Epithelial cell of proximal tubule (primary cell): ENCODE data around the gene MYBPC3. TPM values are rescaled to one million over a fixed set of nuclear protein-coding genes. Genes with fewer than 3 reads are reported as not detected.

Experiments used
- DNase-seq: peaks from one replicate; pipeline ENCODE4 v3.0.0-alpha.2; 2011; ENCODE audit warnings: low read depth
- H3K4me3 ChIP-seq: 2 replicates; pipeline ENCODE4 v1.5.1; 2011; ENCODE audit warnings: low read depth, mild to moderate bottlenecking, low read length
- total RNA-seq: library from RNA; depleted of rRNA; stranded (reverse); fragments of >200 nt; gene quantifications from 2 replicates; pipeline ENCODE4 v1.2.3, GENCODE V29; 2015
- TF ChIP-seq, protein P1 (sequence below): conservative IDR thresholded peaks from 2 replicates; pipeline ENCODE4 v1.5.1; 2012; ENCODE audit warnings: low read depth, mild to moderate bottlenecking, low read length

MYBPC3 gene
- total RNA-seq, 1 donor from 2014 or later: not detected

DNA sequence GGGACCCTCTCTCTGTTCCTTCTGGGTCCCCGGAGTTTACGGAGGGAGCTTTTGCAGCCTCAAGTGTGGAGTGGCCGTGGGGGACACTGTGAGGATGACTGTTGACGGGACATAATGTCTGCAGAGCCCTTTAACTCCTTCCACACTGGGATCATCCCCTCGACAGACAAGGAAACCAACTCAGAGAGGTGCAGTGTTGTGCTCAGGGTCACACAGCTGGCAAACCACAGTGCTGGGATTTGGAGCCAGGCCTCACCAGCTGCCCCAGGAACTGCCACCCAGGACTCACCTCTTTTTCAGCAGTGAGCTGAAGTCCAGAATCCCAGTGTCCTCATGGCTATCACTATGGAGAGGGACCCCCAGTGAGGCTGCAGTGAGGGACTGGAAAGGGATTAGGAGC is 5.4 kb downstream of the MYBPC3 start:
- TF ChIP-seq, protein P1, sequence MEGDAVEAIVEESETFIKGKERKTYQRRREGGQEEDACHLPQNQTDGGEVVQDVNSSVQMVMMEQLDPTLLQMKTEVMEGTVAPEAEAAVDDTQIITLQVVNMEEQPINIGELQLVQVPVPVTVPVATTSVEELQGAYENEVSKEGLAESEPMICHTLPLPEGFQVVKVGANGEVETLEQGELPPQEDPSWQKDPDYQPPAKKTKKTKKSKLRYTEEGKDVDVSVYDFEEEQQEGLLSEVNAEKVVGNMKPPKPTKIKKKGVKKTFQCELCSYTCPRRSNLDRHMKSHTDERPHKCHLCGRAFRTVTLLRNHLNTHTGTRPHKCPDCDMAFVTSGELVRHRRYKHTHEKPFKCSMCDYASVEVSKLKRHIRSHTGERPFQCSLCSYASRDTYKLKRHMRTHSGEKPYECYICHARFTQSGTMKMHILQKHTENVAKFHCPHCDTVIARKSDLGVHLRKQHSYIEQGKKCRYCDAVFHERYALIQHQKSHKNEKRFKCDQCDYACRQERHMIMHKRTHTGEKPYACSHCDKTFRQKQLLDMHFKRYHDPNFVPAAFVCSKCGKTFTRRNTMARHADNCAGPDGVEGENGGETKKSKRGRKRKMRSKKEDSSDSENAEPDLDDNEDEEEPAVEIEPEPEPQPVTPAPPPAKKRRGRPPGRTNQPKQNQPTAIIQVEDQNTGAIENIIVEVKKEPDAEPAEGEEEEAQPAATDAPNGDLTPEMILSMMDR: no peak

GRCh38 chr11:47345890-47346563 is 6.5 kb downstream of the MYBPC3 start:
- no peak overlapping the region for H3K4me3 ChIP-seq
- no peak for DNase-seq
- TF ChIP-seq, protein P1: no peak

More for the DNA sequence above, 5.4 kb downstream of the MYBPC3 start:
- DNase-seq: no peak
- no peak overlapping the region for H3K4me3 ChIP-seq

- TF ChIP-seq, protein P1: no peak
- DNase-seq: no peak
- H3K4me3 ChIP-seq: no peak overlapping the region
These were observed 9.6 kb downstream of the MYBPC3 start for GRCh38 chr11:47342854-47343253.

DNA sequence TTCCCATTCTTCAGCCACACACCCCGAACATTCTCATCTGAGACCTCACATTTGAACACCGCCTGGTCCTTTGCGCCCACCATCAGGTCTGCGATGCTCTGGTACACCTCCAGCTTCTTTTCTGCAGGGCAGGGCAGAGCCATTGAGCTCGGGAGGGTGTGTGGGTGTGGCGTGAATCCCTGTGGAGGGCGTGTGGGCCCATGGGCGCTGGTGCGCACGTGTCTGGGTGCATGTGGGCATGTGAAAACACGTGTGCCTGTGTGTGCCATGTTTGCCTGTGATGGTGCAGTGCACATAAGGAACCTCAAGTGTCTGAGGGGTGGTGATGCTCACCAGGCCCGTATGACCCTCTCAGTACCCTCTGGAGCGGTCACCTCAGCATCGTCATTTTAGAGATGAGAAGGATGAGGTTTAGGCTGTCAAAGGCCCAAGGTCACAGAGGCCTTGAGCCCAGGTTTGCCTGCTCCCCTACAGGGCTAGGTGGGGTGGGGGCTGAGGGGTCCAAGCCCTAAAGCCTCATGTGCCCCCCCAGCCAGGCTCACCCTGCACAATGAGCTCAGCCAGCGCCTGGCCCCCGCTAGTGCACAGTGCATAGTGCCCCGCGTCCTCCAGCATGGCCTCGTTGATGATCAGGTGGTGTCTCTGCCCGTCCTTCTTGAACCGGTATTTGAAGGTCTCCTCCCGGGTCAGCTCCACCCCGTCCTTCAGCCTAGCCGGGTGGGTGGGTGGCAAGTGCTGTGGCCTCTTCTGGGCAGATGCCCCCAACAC is 10.3 kb downstream of the MYBPC3 start:
- H3K4me3 ChIP-seq: no peak overlapping the region
- DNase-seq: no peak
- TF ChIP-seq, protein P1: no peak

DNA sequence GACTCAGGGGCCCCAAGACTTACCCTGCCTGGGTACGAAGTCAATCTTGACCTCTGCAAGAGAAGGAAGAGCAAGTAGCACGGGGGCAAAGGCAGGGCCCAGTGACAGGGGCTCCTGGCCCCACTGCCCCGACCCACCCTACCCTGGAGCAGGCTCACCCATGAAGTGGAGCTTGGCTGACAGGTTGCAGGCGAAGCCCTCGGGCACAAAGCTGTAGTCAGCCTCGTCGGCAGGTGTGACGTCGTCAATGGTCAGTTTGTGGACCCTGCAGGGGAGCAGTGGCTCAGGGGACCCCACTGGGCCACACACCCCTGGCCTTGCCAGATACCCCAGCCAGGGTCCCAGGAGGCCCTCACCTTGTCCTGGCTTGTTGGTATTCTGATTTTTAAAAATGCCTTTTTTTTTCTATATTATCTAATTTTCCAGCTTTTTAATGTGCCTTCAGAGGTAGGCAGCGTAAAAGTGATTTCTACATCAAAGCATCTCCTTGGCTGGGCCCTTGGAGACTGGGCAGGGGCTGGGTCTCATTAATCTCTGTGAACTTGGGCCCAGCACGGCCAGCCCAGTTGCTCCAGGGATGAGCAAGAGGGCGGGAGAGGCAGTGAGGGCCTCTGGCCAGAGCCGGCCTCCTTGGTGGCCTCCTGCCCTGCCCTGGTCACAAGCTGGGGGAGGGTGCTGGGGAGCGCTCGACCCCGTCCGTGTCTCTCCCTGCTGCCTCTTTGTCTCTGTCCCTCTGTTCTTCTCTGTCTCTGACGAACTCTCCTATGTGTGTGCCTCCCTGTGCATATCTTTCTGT is 11.3 kb downstream of the MYBPC3 start:
- DNase-seq: no peak
- H3K4me3 ChIP-seq: no peak overlapping the region
- TF ChIP-seq, protein P1: no peak

- no peak for DNase-seq
- TF ChIP-seq, protein P1: no peak
- no peak overlapping the region for H3K4me3 ChIP-seq
These were observed 12.5 kb downstream of the MYBPC3 start for GRCh38 chr11:47340010-47340409.
